ENCODE data around the gene DAGLB. TPM values are rescaled to one million over a fixed set of nuclear protein-coding genes. Genes with fewer than 3 reads are reported as not detected.

The DAGLB gene
- total RNA-seq, 4 donors from 2014 or later: 12.6 to 25.8 (median 18.0) TPM

DNA sequence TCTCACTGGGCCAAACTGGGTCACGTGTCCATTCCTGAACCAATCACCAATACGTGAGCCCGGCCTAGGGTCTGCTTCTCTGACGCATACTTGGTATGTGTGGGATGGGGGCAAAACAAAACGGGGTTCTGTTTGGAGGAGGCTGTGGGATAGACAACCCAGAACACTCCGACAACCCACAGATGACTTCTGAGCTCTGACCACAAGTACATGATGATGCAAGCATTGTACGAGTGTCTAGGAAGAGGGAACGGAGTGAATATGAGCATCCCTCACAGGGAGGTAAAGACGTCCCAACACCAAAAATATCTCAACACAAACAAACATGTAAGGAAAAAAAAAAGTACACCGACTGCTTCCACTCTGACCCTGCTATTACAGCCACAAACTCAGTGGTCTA lies 5.6 kb downstream of the DAGLB start:
- Histone ChIP-seq H3K27me3 (no peaks in the 10 kb centered on the region), H3K4me1 (peaks cover 0 to 16% (median 2%) of the 10 kb centered on the region in 4 donors), H3K4me3 (no peak overlapping the region), H3K9me3 (no peaks in the 10 kb centered on the region), H3K27ac (no peak overlapping the region), H3K36me3 (peaks cover 0 to 50% (median 4%) of the 10 kb centered on the region in 3 donors)
- TF ChIP-seq POLR2A (IDR thresholded peaks at IDR 0.05) (no peak), EP300 (IDR thresholded peaks at IDR 0.05) (no peak)
- TF ChIP-seq, protein P1, sequence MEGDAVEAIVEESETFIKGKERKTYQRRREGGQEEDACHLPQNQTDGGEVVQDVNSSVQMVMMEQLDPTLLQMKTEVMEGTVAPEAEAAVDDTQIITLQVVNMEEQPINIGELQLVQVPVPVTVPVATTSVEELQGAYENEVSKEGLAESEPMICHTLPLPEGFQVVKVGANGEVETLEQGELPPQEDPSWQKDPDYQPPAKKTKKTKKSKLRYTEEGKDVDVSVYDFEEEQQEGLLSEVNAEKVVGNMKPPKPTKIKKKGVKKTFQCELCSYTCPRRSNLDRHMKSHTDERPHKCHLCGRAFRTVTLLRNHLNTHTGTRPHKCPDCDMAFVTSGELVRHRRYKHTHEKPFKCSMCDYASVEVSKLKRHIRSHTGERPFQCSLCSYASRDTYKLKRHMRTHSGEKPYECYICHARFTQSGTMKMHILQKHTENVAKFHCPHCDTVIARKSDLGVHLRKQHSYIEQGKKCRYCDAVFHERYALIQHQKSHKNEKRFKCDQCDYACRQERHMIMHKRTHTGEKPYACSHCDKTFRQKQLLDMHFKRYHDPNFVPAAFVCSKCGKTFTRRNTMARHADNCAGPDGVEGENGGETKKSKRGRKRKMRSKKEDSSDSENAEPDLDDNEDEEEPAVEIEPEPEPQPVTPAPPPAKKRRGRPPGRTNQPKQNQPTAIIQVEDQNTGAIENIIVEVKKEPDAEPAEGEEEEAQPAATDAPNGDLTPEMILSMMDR (IDR thresholded peaks at IDR 0.05): no peak
- DNase-seq (ENCODE audit: low spot score in 2 of 2): no peak
- 79 to 86% methylated on average over 10 of the region's 10 CpGs for WGBS, 2 donors

DNA sequence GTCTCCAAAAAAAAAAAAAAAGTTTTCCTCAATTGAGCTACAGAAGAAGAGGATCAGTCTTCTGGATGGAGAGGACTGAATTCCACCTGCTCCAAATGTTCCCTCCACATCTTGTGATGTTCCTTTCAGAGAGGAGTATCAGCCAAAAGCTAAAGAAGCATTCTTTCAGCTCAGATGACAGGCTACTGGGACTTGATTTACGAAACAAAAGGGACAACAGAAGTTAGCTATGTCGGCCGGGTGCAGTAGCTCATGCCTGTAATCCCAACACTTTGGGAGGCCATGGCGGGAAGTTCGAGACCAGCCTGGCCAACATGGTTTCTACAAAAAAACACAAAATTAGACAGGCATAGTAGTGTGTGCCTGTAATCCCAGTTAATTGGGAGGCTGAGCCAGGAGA lies 7.4 kb downstream of the DAGLB start:
- Histone ChIP-seq H3K27me3 (no peaks in the 10 kb centered on the region), H3K4me1 (peaks cover 0 to 9% (median under 1%) of the 10 kb centered on the region in 4 donors), H3K36me3 (peaks cover 0 to 45% (median 2%) of the 10 kb centered on the region in 3 donors), H3K27ac (no peak overlapping the region), H3K9me3 (no peaks in the 10 kb centered on the region), H3K4me3 (no peak overlapping the region)
- no peak for DNase-seq (ENCODE audit: low spot score in 2 of 2)
- no peak for TF ChIP-seq POLR2A (IDR thresholded peaks at IDR 0.05)
- TF ChIP-seq, protein P1 (IDR thresholded peaks at IDR 0.05): no peak
- TF ChIP-seq EP300 (IDR thresholded peaks at IDR 0.05): no peak
- 87 to 89% methylated on average over 5 of the region's 5 CpGs for WGBS, 2 donors

- 94 to 95% methylated on average over 2 of the region's 2 CpGs for WGBS, 2 donors
- Histone ChIP-seq H3K27ac (no peak overlapping the region), H3K36me3 (peaks cover 0 to 32% (median 0%) of the 10 kb centered on the region in 3 donors), H3K27me3 (no peaks in the 10 kb centered on the region), H3K4me1 (peaks cover 0 to 17% (median 3%) of the 10 kb centered on the region in 4 donors), H3K4me3 (no peak overlapping the region), H3K9me3 (no peaks in the 10 kb centered on the region)
- TF ChIP-seq POLR2A (IDR thresholded peaks at IDR 0.05) (no peak), EP300 (IDR thresholded peaks at IDR 0.05) (no peak)
- TF ChIP-seq, protein P1 (IDR thresholded peaks at IDR 0.05): no peak
- no peak for DNase-seq (ENCODE audit: low spot score in 2 of 2)
Measured at GRCh38 chr7:6438427-6438826, 9.3 kb downstream of the DAGLB start.

- Histone ChIP-seq H3K9me3 (no peaks in the 10 kb centered on the region), H3K27me3 (no peaks in the 10 kb centered on the region), H3K36me3 (peaks cover 0 to 24% (median 0%) of the 10 kb centered on the region in 3 donors), H3K27ac (no peak overlapping the region), H3K4me3 (no peak overlapping the region), H3K4me1 (peaks cover 0 to 17% (median 3%) of the 10 kb centered on the region in 4 donors)
- WGBS, 2 donors: 90% methylated on average over 6 of the region's 6 CpGs
- no peak for TF ChIP-seq POLR2A (IDR thresholded peaks at IDR 0.05)
- TF ChIP-seq, protein P1 (IDR thresholded peaks at IDR 0.05): no peak
- no peak for TF ChIP-seq EP300 (IDR thresholded peaks at IDR 0.05)
- no peak for DNase-seq (ENCODE audit: low spot score in 2 of 2)
Measured at GRCh38 chr7:6437251-6437650, 10.5 kb downstream of the DAGLB start.

GRCh38 chr7:6436385-6436685 lies 11.4 kb downstream of the DAGLB start:
- DNase-seq (ENCODE audit: low spot score in 2 of 2): no peak
- Histone ChIP-seq H3K9me3 (no peaks in the 10 kb centered on the region), H3K36me3 (peaks cover 0 to 24% (median 0%) of the 10 kb centered on the region in 3 donors), H3K4me1 (peaks cover 0 to 17% (median 3%) of the 10 kb centered on the region in 4 donors), H3K4me3 (no peak overlapping the region), H3K27me3 (no peaks in the 10 kb centered on the region), H3K27ac (peak overlapping the region in 1 of 4 donors; percentile 57)
- 69 to 70% methylated on average over 10 of the region's 10 CpGs for WGBS, 2 donors
- TF ChIP-seq POLR2A (IDR thresholded peaks at IDR 0.05) (no peak), EP300 (IDR thresholded peaks at IDR 0.05) (peak in 1 of 2 donors; percentile 8)

All from tibial nerve (tissue), 4 donors.